Kidney epithelial cell (primary cell): ENCODE results near the gene FRAT2. TPM values are rescaled to one million over a fixed set of nuclear protein-coding genes. Genes with fewer than 3 reads are reported as not detected.

ENCODE experiments used
- DNase-seq: peaks from one replicate; pipeline ENCODE4 v3.0.0-alpha.2; 2010; ENCODE audit warnings: low read depth
- H3K27me3 ChIP-seq: 2 replicates; pipeline ENCODE4 v1.6.0; 2011; ENCODE audit warnings: low read length; ENCODE audit not compliant: control insufficient read depth, insufficient read depth
- H3K36me3 ChIP-seq: 2 replicates; pipeline ENCODE4 v1.5.1; 2011; ENCODE audit warnings: low read length; ENCODE audit not compliant: control insufficient read depth, insufficient read depth
- H3K4me3 ChIP-seq: 2 replicates; pipeline ENCODE4 v1.5.1; 2011; ENCODE audit warnings: low read depth, mild to moderate bottlenecking, control low read depth, low read length
- total RNA-seq: library from RNA; depleted of rRNA; stranded (reverse); fragments of >200 nt; gene quantifications from 2 replicates; pipeline ENCODE4 v1.2.3, GENCODE V29; 2015
- TF ChIP-seq, protein P1 (sequence below): IDR thresholded peaks from 2 replicates; pipeline ENCODE4 v1.5.1; 2011; ENCODE audit warnings: mild to moderate bottlenecking, moderate library complexity, low read length, control low read depth, inconsistent platforms; ENCODE audit not compliant: insufficient read depth, poor library complexity, severe bottlenecking

The FRAT2 gene, protein sequence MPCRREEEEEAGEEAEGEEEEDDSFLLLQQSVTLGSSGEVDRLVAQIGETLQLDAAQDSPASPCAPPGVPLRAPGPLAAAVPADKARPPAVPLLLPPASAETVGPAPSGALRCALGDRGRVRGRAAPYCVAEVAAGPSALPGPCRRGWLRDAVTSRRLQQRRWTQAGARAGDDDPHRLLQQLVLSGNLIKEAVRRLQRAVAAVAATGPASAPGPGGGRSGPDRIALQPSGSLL
- total RNA-seq = 10.7 and 13.6 TPM in 2 replicates

DNA sequence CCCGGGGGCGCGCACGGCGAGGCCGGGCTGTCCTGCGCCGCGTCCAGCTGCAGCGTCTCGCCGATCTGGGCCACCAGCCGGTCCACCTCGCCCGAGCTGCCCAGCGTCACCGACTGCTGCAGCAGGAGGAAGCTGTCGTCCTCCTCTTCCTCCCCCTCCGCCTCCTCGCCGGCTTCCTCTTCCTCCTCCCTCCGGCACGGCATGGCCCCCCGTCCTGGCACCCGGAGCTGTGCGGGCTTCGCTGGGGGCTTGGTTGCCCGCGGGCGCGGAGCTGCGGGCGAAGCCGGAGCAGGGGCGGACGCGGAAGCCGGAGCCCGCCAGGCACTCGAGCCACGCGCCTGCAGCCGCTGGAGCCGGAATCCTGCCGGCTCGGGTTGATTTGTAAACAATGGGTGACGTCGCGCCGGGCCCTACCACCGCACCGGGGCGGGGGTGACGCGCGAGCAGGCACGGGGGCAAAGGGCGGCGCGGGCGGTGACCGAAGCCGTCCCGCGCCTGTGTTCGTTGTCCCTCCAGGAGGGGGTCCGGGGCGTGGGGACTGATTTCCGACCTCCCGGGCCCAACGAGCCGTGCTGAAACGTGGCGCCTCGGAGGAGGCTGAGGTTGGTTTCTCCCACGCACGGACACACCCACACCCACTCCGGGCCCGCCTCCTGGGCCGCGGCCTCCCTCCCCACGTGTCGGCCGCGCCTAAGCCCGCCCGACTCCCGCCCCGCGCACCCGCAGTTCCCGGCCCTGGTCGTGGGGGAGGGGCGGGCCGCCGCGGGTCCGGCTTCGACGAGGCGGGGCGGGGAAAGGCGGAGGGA, at the start of gene FRAT2:
TSS of gene FRAT2 (minus strand) at position 360 of the 806 bp plus-strand sequence. CDS start at position 203, 157 bp downstream.
- TF ChIP-seq, protein P1, sequence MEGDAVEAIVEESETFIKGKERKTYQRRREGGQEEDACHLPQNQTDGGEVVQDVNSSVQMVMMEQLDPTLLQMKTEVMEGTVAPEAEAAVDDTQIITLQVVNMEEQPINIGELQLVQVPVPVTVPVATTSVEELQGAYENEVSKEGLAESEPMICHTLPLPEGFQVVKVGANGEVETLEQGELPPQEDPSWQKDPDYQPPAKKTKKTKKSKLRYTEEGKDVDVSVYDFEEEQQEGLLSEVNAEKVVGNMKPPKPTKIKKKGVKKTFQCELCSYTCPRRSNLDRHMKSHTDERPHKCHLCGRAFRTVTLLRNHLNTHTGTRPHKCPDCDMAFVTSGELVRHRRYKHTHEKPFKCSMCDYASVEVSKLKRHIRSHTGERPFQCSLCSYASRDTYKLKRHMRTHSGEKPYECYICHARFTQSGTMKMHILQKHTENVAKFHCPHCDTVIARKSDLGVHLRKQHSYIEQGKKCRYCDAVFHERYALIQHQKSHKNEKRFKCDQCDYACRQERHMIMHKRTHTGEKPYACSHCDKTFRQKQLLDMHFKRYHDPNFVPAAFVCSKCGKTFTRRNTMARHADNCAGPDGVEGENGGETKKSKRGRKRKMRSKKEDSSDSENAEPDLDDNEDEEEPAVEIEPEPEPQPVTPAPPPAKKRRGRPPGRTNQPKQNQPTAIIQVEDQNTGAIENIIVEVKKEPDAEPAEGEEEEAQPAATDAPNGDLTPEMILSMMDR = no peak
- H3K27me3 ChIP-seq = peaks cover 2% of the 10 kb centered on the region
- H3K36me3 ChIP-seq = no peaks in the 10 kb centered on the region
- peak; percentile 38 for DNase-seq
- H3K4me3 ChIP-seq = peak within 1 kb of the TSS; percentile 85

DNA sequence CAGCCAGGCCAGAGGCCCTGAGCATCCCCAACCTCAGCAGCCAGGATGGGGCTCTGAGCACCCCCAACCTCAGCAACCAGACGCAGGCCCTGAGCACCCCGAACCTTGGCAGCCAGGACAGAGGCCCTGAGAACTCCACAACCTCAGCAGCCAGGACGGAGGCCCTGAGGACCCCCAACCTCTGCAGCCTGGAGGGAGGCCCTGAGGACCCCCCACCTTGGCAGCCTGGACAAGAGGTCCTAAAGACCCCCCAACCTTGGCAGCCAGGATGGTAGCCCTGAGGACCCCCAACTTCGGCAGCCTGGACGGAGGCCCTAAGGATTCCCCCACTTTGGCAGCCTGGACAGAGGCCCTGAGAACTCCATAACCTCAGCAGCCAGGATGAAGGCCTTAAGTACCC, 49.6 kb upstream of the FRAT2 start:
- Histone ChIP-seq H3K27me3 (no peaks in the 10 kb centered on the region), H3K36me3 (peaks cover 4% of the 10 kb centered on the region), H3K4me3 (no peak overlapping the region)
- no peak for DNase-seq
- TF ChIP-seq, protein P1 = no peak

DNA sequence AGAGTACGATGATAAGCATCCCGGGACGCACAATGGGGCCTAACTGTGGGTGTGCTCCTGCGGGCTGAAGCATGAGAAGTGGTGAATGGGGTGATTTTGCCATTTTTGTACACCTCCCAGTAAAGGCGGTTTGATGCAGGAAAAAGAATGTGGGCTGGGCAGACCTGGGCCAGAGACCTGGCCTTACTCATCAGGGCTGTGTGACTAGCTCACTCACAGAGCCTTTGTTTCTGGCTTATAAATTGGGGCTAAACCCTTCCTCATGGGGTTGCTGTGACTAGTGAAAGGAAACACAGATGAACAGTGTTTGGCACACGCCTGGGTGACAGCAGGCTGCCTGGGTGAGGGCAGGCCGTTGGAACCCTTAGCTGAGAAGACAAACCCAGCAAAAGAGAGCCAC, 48.6 kb upstream of the FRAT2 start:
- H3K36me3 ChIP-seq = peaks cover 4% of the 10 kb centered on the region
- DNase-seq = no peak

DNA sequence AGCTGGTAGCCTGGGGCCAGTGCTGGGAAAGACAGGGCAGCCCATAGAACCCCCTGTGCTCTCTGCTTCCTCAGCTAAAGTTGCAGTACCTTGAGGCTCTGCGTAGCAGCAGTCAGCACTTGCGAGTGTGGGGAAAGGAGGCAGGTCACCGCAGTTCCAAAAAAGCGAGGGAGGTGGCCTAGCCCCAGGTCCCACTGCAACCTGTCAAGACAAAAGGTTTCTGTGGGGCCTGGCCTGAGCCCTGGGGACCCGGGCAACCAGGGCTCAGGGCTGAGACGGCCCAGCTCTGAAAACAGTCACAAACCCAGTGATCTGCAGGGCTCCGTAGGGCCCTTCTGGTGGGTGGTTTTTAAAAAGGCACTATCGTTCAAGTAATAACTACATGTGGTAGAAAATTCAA, 47.1 kb upstream of the FRAT2 start:
- TF ChIP-seq, protein P1 = no peak
- Histone ChIP-seq H3K4me3 (no peak overlapping the region), H3K36me3 (peaks cover 4% of the 10 kb centered on the region), H3K27me3 (no peaks in the 10 kb centered on the region)
- no peak for DNase-seq

More for the DNA sequence above, 48.6 kb upstream of the FRAT2 start:
- TF ChIP-seq, protein P1 = no peak
- no peak overlapping the region for H3K4me3 ChIP-seq
- no peaks in the 10 kb centered on the region for H3K27me3 ChIP-seq

DNA sequence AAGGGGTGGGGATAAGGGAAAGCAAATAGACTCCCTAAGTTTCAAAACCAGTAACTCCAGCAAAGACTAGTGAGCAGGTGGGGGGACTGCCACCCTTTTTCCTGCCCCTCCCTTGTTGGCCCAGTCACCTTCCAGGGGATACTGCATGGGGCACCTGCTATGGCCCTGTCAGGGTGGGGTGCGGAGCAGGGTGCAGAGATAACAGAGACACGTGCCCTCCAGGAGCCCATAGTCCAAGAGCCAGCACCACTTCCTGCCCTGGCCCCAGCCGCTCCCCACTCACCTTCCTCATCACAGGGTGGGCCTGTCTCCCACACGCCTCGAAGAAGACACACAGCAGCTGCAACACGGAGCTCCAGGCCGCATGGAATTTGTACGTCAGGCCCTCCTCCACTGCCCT, 46.0 kb upstream of the FRAT2 start:
- Histone ChIP-seq H3K4me3 (no peak overlapping the region), H3K36me3 (peaks cover 2% of the 10 kb centered on the region), H3K27me3 (no peaks in the 10 kb centered on the region)
- TF ChIP-seq, protein P1 = no peak
- DNase-seq = no peak
